Myocyte (in vitro differentiated cells): Measurements from ENCODE around the gene FCGBP. TPM values are rescaled to one million over a fixed set of nuclear protein-coding genes. Genes with fewer than 3 reads are reported as not detected.
"Not testable (repeated sequence)": the region's sequence is repeated elsewhere in the genome, so short reads cannot be mapped to it uniquely, and the experiment has no call there.

ENCODE experiments used
- DNase-seq: peaks from one replicate; pipeline ENCODE4 v3.0.0-alpha.2; 2012; ENCODE audit warnings: low read depth
- polyA plus RNA-seq: library from polyadenylated mRNA; unstranded; fragments of >200 nt; gene quantifications from one replicate; pipeline ENCODE4 v1.2.1, GENCODE V29; 2012; ENCODE audit warnings: missing spikeins
- total RNA-seq: library from RNA; depleted of rRNA; stranded (reverse); fragments of >200 nt; gene quantifications from 2 replicates; pipeline ENCODE4 v1.2.3, GENCODE V29; 2014

Gene FCGBP
- 0.21 and 0.43 TPM in 2 replicates for total RNA-seq
- 0.33 TPM for polyA plus RNA-seq

DNA sequence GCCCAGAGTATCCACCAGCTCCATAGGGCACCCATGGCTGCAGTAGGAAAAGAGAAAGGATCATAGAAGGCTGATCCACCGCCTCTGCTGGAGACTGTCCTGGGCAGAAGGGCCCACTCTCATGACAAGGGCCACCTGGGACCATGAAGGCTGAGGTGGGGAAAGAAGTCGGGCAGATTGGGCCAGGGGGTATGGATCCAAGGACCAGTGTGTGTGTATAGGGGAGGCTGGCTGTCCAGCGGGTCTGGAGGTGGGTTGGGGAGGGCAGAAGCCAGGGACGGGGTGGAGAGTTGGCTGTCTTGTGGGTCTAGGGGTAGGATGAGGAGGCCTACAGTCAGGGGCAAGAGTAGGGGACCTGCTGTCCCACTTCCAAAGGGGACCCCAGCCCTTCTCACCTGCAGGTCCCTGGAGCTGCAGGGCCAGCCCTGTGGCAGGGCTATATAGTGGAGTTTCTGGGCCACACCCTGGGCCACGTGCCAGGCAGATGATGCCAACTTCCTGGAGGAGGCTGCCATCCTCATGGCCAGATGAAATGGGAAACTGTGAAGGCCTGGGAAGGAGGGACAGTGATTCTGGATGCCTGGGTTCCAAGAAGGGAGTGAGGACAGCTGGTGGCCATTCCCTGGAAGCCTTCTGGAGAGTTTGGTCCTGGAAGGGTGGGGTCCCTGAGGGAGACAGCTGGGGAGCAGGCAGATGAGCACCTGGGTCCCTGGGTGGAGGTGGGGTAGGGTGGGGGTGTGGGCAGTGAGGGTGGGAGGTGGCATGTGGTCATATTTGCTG lies at the start of gene FCGBP:
Gene FCGBP, minus strand, starts transcription at position 51 of the 780 bp plus-strand sequence.
- DNase-seq, result no peak

DNA sequence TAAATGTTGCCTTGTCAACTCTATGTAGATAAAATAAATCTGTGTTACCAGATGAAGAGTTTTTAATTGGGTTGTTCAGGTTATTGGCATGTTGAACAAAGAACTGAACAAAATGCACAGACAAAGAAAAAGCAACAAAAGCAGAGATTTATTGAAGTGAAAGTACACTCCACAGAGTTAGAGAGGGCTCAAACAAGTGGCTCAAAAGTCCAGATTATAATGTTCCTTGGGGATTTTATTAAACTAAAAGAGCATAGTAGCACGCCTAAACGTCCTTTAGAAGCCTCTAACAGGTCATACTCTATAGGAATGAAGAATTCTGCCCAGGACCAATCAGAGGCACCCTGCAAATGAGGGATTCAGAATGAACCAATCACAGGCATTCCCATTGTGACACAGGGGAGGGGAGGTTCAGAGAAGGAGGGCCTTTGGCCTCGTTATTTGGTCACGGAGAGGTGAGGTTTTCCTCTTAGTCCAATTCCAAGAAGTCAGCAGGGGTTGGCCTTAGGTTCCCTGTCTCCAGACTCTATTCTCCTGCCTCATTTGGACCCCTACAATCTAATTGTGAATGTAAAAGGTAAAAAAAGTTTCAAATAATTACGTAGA lies 49.4 kb upstream of the FCGBP start:
- no peak for DNase-seq

GRCh38 chr19:39982883-39983282 lies 48.4 kb upstream of the FCGBP start:
- DNase-seq, result no peak

DNA sequence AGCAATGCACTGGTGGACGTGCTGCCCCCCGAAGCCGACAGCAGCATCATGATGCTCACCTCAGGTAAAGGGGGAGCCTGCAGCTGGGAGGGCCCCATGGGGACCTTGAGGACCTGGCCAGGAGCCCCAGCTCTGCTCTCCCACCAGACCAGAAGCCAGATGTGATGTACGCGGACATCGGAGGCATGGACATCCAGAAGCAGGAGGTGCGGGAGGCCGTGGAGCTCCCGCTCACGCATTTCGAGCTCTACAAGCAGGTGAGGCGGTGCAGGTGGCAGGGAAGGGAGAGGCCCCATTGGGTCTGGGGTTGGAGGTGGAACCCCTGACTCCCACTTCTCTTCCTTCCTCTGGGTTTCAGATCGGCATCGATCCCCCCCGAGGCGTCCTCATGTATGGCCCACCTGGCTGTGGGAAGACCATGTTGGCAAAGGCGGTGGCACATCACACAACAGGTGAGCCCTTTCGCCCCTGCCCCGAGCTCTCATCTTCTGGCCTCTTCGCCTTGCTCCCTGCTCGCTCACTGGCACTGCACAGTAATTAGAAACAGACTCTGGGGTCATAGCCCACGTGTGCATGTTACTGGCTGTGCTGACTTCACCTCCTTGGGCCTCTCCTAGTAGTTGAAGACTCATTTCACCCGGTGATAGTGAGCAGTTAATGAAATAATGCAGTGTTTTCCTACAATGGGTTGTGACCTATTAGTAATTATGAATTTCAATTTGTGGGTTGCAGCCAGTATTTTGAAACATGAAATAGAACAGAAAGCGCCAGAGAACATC lies 40.1 kb upstream of the FCGBP start:
- DNase-seq, result no peak

- DNase-seq, result no peak
These were observed 37.1 kb upstream of the FCGBP start for GRCh38 chr19:39971380-39972035.

DNA sequence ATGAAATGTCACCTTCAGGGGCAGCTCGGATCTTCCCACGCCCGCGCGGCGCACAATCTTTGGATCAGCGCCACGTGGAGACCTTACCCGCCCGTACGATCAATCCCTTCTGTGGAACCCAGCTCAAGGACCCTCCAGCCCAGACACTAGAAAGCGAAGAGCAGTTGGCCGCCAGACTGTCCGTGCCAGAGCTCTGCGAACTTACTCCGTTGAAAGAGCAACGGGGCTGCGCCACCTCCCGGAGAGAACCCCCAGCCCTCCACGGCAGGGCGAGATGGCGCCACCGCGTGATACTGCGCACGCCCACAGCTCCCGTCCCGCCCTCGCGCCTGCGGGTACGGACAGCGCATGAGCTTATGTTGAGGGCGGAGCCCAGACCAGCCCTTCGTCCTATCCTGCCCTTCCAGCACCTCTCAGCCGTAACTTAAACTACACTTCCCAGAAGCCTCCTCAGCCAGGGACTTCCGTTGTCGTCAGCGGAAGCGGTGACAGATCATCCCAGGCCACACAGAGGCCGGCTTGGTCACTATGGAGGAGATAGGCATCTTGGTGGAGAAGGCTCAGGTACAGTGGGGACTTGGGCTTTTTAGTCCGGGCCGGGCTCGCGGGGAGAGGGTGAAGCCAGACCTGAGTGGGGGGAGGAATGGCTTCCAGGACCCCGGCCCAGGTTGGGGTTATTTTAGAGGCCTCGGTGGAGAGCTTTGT lies 36.4 kb upstream of the FCGBP start, which contains the start of gene PSMC4:
Gene PSMC4, plus strand, starts transcription at position 491 of the 705 bp plus-strand sequence. Its CDS starts 38 bp downstream, at position 529.
- DNase-seq, result peak; percentile 99

- no peak for DNase-seq
These were observed 35.9 kb upstream of the FCGBP start for GRCh38 chr19:39970425-39970674.

DNA sequence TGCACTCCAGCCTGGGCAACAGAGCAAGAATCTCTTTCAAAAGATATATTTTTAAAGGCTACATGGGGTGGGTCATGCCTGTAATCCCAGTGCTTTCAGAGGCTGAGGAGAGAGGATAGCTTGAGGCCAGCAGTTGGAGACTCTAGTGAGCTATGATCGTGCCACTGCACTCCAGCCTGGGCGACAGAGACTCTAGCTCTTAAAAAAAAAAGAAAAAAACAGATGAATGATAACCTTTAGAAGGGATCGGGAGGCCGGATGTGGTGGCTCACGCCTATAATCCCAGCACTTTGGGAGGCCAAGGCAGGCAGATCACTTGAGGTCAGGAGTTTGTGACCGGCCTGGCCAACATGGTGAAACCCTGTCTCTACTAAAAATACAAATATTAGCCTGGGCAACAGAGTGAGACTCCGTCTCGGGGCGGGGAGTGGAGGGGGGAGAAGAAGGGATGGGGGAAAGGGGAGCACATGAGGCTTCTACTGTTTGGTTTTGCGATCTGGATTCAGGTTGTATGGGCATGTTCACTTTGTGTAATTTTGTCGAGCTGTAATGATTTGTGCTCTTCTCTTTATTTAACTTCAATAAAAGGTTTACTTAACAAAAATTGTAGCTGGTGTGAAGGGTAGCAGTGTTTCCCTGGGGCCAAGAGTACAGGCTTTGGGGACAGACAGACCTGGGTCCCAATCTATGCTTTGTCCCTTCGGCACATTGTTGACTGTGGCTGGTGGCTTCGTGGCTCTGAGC lies 35.4 kb upstream of the FCGBP start:
- DNase-seq, result no peak

DNA sequence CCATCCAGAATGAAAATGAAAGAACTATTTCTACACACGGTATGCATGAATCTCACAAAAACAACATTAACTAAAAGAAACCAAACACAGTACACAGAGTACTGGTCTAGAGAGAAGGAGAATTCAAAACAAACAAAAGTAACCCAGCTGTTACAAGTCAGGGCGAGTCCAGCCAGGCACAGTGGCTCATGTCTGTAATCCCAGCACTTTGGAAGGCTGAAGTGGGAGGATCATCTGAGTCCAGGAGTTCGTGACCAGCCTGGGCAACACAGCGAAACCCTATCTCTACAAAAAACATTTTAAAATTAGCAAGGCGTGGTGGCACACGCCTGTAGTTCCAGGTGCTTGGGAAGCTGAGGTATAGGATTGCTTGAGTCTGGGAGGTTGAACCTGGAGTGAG lies 34.8 kb upstream of the FCGBP start:
- peak; percentile 7 for DNase-seq

DNA sequence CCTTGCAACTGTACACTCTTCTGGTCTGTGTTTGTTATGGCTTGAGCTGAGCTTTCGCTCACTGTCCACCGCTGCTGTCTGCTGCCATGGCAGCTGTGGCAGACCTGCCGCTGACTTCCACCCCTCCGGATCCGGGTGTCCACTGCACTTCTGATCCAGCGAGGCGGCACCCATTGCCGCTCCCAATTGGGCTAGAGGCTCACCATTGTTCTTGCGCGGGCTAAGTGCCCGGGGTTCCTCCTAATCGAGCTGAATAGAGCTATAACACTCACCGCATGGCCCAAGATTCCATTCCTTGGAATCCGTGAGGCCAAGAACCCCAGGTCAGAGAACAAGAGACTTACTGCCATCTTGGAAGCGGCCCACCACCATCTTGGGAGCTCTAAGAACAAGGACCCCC lies 34.4 kb upstream of the FCGBP start:
- no peak for DNase-seq

DNA sequence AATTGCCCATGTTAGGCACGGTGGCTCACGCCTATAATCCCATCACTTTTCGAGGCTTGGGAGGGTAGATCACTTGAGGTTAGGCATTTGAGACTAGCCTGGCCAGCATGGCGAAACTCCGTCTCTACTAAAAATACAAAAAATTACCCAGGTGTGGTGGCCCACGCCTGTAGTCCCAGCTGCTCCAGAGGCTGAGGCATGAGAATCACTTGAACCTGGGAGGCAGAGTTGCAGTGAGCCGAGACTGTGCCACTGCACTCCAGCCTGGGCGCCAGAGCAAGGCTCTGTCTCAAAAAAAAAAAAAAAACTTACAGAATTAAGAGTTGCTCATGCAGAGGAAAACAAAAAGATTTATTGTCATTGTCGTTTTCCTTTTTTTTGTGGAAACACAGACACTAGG lies 33.1 kb upstream of the FCGBP start:
- DNase-seq, result no peak

- no peak for DNase-seq
These were observed 32.2 kb upstream of the FCGBP start for GRCh38 chr19:39966617-39967016.

DNA sequence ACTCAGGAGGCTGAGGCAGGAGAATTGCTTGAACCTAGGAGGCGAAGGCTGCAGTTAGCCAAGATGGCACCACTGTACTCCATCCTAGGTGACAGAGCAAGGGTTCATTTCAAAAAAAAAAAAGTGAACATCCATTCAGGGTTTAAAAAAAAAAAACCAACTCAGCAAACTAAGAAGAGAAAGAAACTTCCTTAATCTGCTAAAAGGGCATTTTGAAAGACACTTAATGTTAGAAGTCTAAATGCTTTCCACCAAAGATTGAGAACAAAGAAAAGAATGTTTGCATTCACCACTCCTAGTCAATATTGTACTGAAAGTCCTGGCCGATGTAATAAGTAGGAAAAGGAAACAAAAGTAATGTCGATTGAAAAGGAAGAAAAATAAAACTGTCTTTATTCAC lies 29.5 kb upstream of the FCGBP start:
- no peak for DNase-seq

DNA sequence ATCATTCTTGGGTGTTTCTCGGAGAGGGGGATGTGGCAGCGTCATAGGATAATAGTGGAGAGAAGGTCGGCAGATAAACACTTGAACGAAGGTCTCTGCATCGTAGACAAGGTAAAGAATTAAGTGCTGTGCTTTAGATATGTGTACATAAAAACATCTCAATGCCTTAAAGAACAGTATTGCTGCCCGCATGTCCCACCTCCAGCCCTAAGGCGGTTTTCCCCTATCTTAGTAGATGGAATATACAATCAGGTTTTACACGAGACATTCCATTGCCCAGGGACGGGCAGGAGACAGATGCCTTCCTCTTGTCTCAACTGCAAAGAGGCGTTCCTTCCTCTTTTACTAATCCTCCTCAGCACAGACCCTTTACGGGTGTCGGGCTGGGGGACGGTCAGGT lies 25.0 kb upstream of the FCGBP start:
- DNase-seq, result not testable (repeated sequence)

DNA sequence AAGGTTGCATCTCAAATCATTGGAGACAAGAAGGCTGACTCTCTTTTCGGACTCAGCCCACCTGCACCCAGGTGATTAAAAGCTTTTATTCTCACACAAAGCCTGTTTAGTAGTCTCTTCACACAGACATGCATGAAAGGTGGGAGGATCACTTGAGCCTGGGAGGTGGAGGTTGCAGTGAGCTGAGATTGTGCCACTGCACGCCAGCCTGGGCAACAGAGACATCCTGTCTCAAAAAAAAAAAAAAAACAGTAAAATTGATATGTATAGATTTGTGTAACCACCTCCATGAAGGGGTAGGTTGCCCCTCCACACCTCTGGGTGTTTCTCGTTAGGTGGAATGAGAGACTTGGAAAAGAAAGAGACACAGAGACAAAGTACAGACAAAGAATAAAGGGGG lies 24.5 kb upstream of the FCGBP start:
- not testable (repeated sequence) for DNase-seq

DNA sequence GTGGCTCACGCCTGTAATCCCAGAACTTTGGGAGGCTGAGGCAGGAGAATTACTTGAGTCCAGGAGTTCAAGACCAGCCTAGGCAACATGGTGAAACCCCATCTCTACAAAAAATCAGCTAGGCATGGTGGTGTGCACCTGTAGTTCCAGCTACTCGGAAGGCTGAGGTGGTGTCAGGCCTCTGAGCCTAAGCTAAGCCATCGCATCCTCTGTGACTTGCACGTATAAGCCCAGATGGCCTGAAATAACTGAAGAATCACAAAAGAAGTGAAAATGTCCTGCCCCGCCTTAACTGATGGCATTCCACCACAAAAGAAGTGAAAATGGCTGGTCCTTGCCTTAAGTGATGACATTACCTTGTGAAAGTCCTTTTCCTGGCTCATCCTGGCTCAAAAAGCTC lies 23.5 kb upstream of the FCGBP start:
- not testable (repeated sequence) for DNase-seq

GRCh38 chr19:39953915-39954314 lies 19.5 kb upstream of the FCGBP start:
- DNase-seq, result no peak

- DNase-seq, result peak; percentile 29
These were observed 17.3 kb upstream of the FCGBP start for GRCh38 chr19:39951686-39952085.

DNA sequence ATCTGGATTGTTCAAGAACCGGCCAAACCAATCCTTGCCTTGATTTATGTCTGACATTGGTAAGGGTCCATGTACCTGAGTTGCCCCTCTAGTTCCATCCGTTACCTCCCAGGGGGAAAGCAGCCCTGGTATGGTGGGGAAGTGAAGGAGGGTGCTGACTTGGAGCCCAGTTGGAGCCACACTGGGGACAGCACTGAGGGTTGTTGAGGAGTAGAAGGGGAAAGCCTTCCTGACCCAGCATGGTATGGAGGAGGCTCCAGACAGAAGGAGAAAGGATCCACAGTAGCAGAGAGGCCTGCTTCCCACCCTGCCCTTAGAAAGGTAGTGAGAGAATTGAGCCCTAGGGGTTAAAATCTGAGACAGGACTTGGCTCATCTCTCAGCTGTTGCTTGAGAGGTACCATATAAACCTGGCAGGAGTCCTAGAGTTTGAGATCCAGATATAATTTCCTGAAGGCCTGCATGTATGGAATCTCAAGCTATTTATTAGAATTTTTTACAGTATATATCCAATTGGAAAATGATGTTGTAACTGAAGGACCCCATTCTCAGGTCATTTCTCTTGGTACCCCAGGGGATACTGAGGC lies 16.7 kb upstream of the FCGBP start:
- DNase-seq, result no peak
